Frontal cortex (tissue), 4 donors: ENCODE data around the gene GTSE1. TPM values are rescaled to one million over a fixed set of nuclear protein-coding genes. Genes with fewer than 3 reads are reported as not detected.
"Not testable (repeated sequence)": the region's sequence is repeated elsewhere in the genome, so short reads cannot be mapped to it uniquely, and the experiment has no call there.

Experiments used
- DNase-seq, 2 donors: peaks; one replicate each; pipeline ENCODE4 v3.0.0; 2012; ENCODE audit warnings: low spot score in 2 of 2
- FAIRE-seq: peaks from 2 replicates; lab custom pipeline; 2012; peaks lifted over from hg19 to GRCh38; lab: Jason Lieb, UNC
- total RNA-seq: library from RNA; depleted of rRNA; stranded (reverse); fragments of >200 nt; gene quantifications from one replicate; pipeline ENCODE4 v1.2.3, GENCODE V29; 2014
- donor health status: control.
- donor health status: control.
- donor health status: control.

Gene GTSE1
- 1.6 TPM for total RNA-seq

- peak; percentile 54 for FAIRE-seq
- peak; percentile 97 to 99 for DNase-seq
Observed at GRCh38 chr22:46296257-46297150, at the start of gene GTSE1. Gene GTSE1, plus strand, starts transcription at chr22:46296870. Its CDS starts 531 bp downstream, at chr22:46297401.

- DNase-seq (no peak), FAIRE-seq (no peak)
Observed at GRCh38 chr22:46247443-46247975, 49.2 kb upstream of the GTSE1 start.

GRCh38 chr22:46250035-46250782, 46.5 kb upstream of the GTSE1 start, which contains the start of gene CDPF1:
Gene CDPF1, minus strand, starts transcription at chr22:46250293. Its CDS starts 2,009 bp downstream, at chr22:46248284.
- peak; percentile 93 to 95 for DNase-seq
- no peak for FAIRE-seq

GRCh38 chr22:46250783-46251125, 45.9 kb upstream of the GTSE1 start:
- no peak for FAIRE-seq
- no peak for DNase-seq

GRCh38 chr22:46251266-46251665, 45.4 kb upstream of the GTSE1 start:
- no peak for FAIRE-seq
- no peak for DNase-seq

GRCh38 chr22:46251816-46252380, 44.8 kb upstream of the GTSE1 start:
- no peak for DNase-seq
- no peak for FAIRE-seq

- FAIRE-seq (no peak), DNase-seq (no peak)
Observed at GRCh38 chr22:46256358-46256958, 40.2 kb upstream of the GTSE1 start.

- no peak for DNase-seq
- no peak for FAIRE-seq
Observed at GRCh38 chr22:46259374-46259773, 37.3 kb upstream of the GTSE1 start.

- DNase-seq (no peak), FAIRE-seq (no peak)
Observed at GRCh38 chr22:46260038-46260437, 36.6 kb upstream of the GTSE1 start.

GRCh38 chr22:46262449-46263215, 34.0 kb upstream of the GTSE1 start:
- FAIRE-seq (no peak), DNase-seq (peak; percentile 43 to 48)

GRCh38 chr22:46263216-46263590, 33.5 kb upstream of the GTSE1 start, which contains the start of gene PKDREJ:
Gene PKDREJ, minus strand, starts transcription at chr22:46263343. Its CDS starts 21 bp downstream, at chr22:46263322.
- no peak for FAIRE-seq
- no peak for DNase-seq

GRCh38 chr22:46264520-46264919, 32.1 kb upstream of the GTSE1 start:
- FAIRE-seq, DNase-seq: not testable (repeated sequence)

- not testable (repeated sequence) for DNase-seq, FAIRE-seq
Observed at GRCh38 chr22:46265627-46266026, 31.0 kb upstream of the GTSE1 start.

GRCh38 chr22:46267431-46268279, 29.0 kb upstream of the GTSE1 start, which contains the start of gene TTC38:
Gene TTC38, plus strand, starts transcription at chr22:46268008. Its CDS starts 32 bp downstream, at chr22:46268040.
- DNase-seq (peak; percentile 93 to 97), FAIRE-seq (no peak)

GRCh38 chr22:46269564-46269963, 27.1 kb upstream of the GTSE1 start:
- DNase-seq, result no peak

GRCh38 chr22:46272196-46272595, 24.5 kb upstream of the GTSE1 start:
- DNase-seq (no peak), FAIRE-seq (no peak)

More at GRCh38 chr22:46269564-46269963, 27.1 kb upstream of the GTSE1 start:
- no peak for FAIRE-seq

- no peak for FAIRE-seq
- no peak for DNase-seq
Observed at GRCh38 chr22:46272762-46273431, 23.8 kb upstream of the GTSE1 start.
